Coronary artery (tissue), 2 donors: ENCODE results near the gene CHAC1.
"Not testable (repeated sequence)": the region's sequence is repeated elsewhere in the genome, so short reads cannot be mapped to it uniquely, and the experiment has no call there.

ENCODE experiments used
- DNase-seq: peaks from one replicate; pipeline ENCODE4 v3.0.0-alpha.2; 2017; ENCODE audit warnings: low spot score
- H3K27ac ChIP-seq, 2 donors: fragments of 200-600 bp; sonication (generic); one replicate each; pipeline ENCODE4 v1.5.1; 2016 to 2019
- H3K4me3 ChIP-seq: fragments of 200-600 bp; sonication (generic); 2 replicates; pipeline ENCODE4 v1.5.1; 2016; ENCODE audit warnings: mild to moderate bottlenecking, moderate library complexity
- CTCF ChIP-seq: fragments of 200-600 bp; sonication (generic); IDR thresholded peaks from one replicate; pipeline ENCODE4 v1.5.1; 2019; ENCODE audit warnings: antibody characterized with exemption

Gene CHAC1

GRCh38 chr15:40948706-40949473 is 4.4 kb upstream of the CHAC1 start:
- H3K4me3 ChIP-seq, result no peak overlapping the region
- no peak overlapping the region for H3K27ac ChIP-seq
- no peak for DNase-seq
- no peak for TF ChIP-seq CTCF

- DNase-seq, result no peak
- no peak for TF ChIP-seq CTCF
- Histone ChIP-seq H3K4me3 (no peak overlapping the region), H3K27ac (no peak overlapping the region)
Observed at GRCh38 chr15:40949756-40950207, 3.5 kb upstream of the CHAC1 start.

GRCh38 chr15:40951764-40952163 is 1.5 kb upstream of the CHAC1 start:
- no peak for TF ChIP-seq CTCF
- H3K4me3 ChIP-seq, result no peak overlapping the region
- no peak overlapping the region for H3K27ac ChIP-seq

GRCh38 chr15:40952301-40952900 is 870 bp upstream of the CHAC1 start:
- no peak for DNase-seq
- Histone ChIP-seq H3K27ac (peak overlapping the region; percentile 58 to 86), H3K4me3 (peak overlapping the region; percentile 80)
- no peak for TF ChIP-seq CTCF

More at GRCh38 chr15:40951764-40952163, 1.5 kb upstream of the CHAC1 start:
- no peak for DNase-seq

- no peak for DNase-seq
- H3K4me3 ChIP-seq, result peak overlapping the region; percentile 80
- peak overlapping the region; percentile 58 to 86 for H3K27ac ChIP-seq
- no peak for TF ChIP-seq CTCF
Observed at GRCh38 chr15:40953713-40954074, 423 bp downstream of the CHAC1 start.

GRCh38 chr15:40954158-40954848 is 1.0 kb downstream of the CHAC1 start:
- peak overlapping the region; percentile 80 for H3K4me3 ChIP-seq
- DNase-seq, H3K27ac ChIP-seq: not testable (repeated sequence)

GRCh38 chr15:40955141-40955903 is 2.1 kb downstream of the CHAC1 start:
- Histone ChIP-seq H3K4me3 (no peak overlapping the region), H3K27ac (peak overlapping the region in 1 of 2 donors; percentile 26)
- DNase-seq, result no peak
- no peak for TF ChIP-seq CTCF
